Skeletal muscle cell (primary cell): ENCODE results near the gene SYNDIG1L.
"Not testable (repeated sequence)": the region's sequence is repeated elsewhere in the genome, so short reads cannot be mapped to it uniquely, and the experiment has no call there.

ENCODE experiments used
- DNase-seq: peaks from one replicate; pipeline ENCODE4 v3.0.0-alpha.2; 2010; ENCODE audit warnings: low read depth
- H3K4me3 ChIP-seq: 2 replicates; pipeline ENCODE4 v1.5.1; 2011; ENCODE audit warnings: low read depth, mild to moderate bottlenecking, control low read depth, low read length, moderate library complexity

Gene SYNDIG1L

GRCh38 chr14:74426202-74426582 lies at the start of gene SYNDIG1L:
Gene SYNDIG1L, minus strand, starts transcription at chr14:74426210. Its CDS starts 16,466 bp downstream, at chr14:74409744.
- no peak for DNase-seq
- no peak within 1 kb of the TSS for H3K4me3 ChIP-seq

GRCh38 chr14:74475678-74476077 lies 49.7 kb upstream of the SYNDIG1L start:
- no peak overlapping the region for H3K4me3 ChIP-seq
- DNase-seq, result peak; percentile 33

GRCh38 chr14:74474376-74474775 lies 48.4 kb upstream of the SYNDIG1L start:
- DNase-seq, result peak; percentile 22
- H3K4me3 ChIP-seq, result no peak overlapping the region

GRCh38 chr14:74472601-74473000 lies 46.6 kb upstream of the SYNDIG1L start:
- DNase-seq, result no peak
- no peak overlapping the region for H3K4me3 ChIP-seq

GRCh38 chr14:74469548-74470518 lies 43.8 kb upstream of the SYNDIG1L start:
- no peak for DNase-seq
- no peak overlapping the region for H3K4me3 ChIP-seq

GRCh38 chr14:74468513-74468912 lies 42.5 kb upstream of the SYNDIG1L start:
- DNase-seq, result no peak

GRCh38 chr14:74465335-74465734 lies 39.3 kb upstream of the SYNDIG1L start:
- DNase-seq, result no peak
- H3K4me3 ChIP-seq, result no peak overlapping the region

More at GRCh38 chr14:74468513-74468912, 42.5 kb upstream of the SYNDIG1L start:
- no peak overlapping the region for H3K4me3 ChIP-seq

GRCh38 chr14:74464785-74465184 lies 38.8 kb upstream of the SYNDIG1L start:
- DNase-seq, result no peak
- H3K4me3 ChIP-seq, result no peak overlapping the region

GRCh38 chr14:74463697-74464096 lies 37.7 kb upstream of the SYNDIG1L start:
- no peak for DNase-seq

GRCh38 chr14:74462993-74463392 lies 37.0 kb upstream of the SYNDIG1L start:
- DNase-seq, result no peak
- no peak overlapping the region for H3K4me3 ChIP-seq

More at GRCh38 chr14:74463697-74464096, 37.7 kb upstream of the SYNDIG1L start:
- H3K4me3 ChIP-seq, result no peak overlapping the region

- DNase-seq, result no peak
- no peak overlapping the region for H3K4me3 ChIP-seq
These were observed 34.0 kb upstream of the SYNDIG1L start for GRCh38 chr14:74459976-74460375.

GRCh38 chr14:74459289-74459946 lies 33.4 kb upstream of the SYNDIG1L start:
- DNase-seq, result peak; percentile 24
- no peak overlapping the region for H3K4me3 ChIP-seq

- no peak overlapping the region for H3K4me3 ChIP-seq
- DNase-seq, result no peak
These were observed 31.5 kb upstream of the SYNDIG1L start for GRCh38 chr14:74457565-74457895.

- DNase-seq, result no peak
- H3K4me3 ChIP-seq, result no peak overlapping the region
These were observed 30.9 kb upstream of the SYNDIG1L start for GRCh38 chr14:74456684-74457564.

- DNase-seq, H3K4me3 ChIP-seq: not testable (repeated sequence)
These were observed 28.4 kb upstream of the SYNDIG1L start for GRCh38 chr14:74454397-74454796.

- no peak overlapping the region for H3K4me3 ChIP-seq
- DNase-seq, result no peak
These were observed 18.9 kb upstream of the SYNDIG1L start for GRCh38 chr14:74444866-74445265.

- DNase-seq, result no peak
- no peak overlapping the region for H3K4me3 ChIP-seq
These were observed 16.7 kb upstream of the SYNDIG1L start for GRCh38 chr14:74442757-74443156.

- H3K4me3 ChIP-seq, result no peak overlapping the region
- DNase-seq, result no peak
These were observed 15.1 kb upstream of the SYNDIG1L start for GRCh38 chr14:74441113-74441512.

GRCh38 chr14:74438351-74438915 lies 12.4 kb upstream of the SYNDIG1L start:
- DNase-seq, result no peak
- no peak overlapping the region for H3K4me3 ChIP-seq
